Endothelial cell of umbilical vein (primary cell): ENCODE results near the gene SLC43A1. TPM values are rescaled to one million over a fixed set of nuclear protein-coding genes. Genes with fewer than 3 reads are reported as not detected.

Experiments
- BruUV-seq: library from RNA; stranded (reverse); fragments of 400-500 nt; replicated peaks from 2 replicates; lab custom pipeline; 2021; lab: Mats Ljungman, UMichigan
- CTCF ChIA-PET: fragments of 300-600, 350-600 bp; sonication (Branson Sonifier 250); formaldehyde crosslinking; loops from one replicate; lab custom pipeline; 2021; ENCODE audit warnings: antibody characterized with exemption, inconsistent platforms; lab: Charles Lee
- POLR2A ChIA-PET: fragments of 300-600, 350-600 bp; sonication (Branson Sonifier 250); formaldehyde crosslinking; loops from one replicate; lab custom pipeline; 2021; ENCODE audit warnings: antibody characterized with exemption, inconsistent platforms; lab: Charles Lee
- DNase-seq: peaks from one replicate; pipeline ENCODE4 v3.0.0-alpha.2; 2011; ENCODE audit warnings: low read depth, low spot score
- FAIRE-seq: peaks from 2 replicates; lab custom pipeline; 2011; peaks lifted over from hg19 to GRCh38; lab: Jason Lieb, UNC
- H2AFZ ChIP-seq: 2 replicates; pipeline ENCODE4 v1.6.0; 2012; ENCODE audit warnings: low read depth, low read length, control low read depth, inconsistent platforms
- H3K27ac ChIP-seq: 2 replicates; pipeline ENCODE4 v1.5.1; 2011; ENCODE audit warnings: low read depth, mild to moderate bottlenecking, control low read depth, low read length, moderate library complexity; ENCODE audit not compliant: insufficient read depth
- H3K27me3 ChIP-seq, 2 experiments: 2 replicates each; pipeline versions ENCODE4 v1.6.0 to v1.6.1; 2011; ENCODE audit warnings: low read length in 2 of 2, mixed read lengths in 1 of 2; ENCODE audit not compliant: control insufficient read depth in 2 of 2, insufficient read depth in 2 of 2
- H3K36me3 ChIP-seq, 2 experiments: 2 replicates in 1 of 2; 3 replicates in 1 of 2; pipeline ENCODE4 v1.5.1; 2011; ENCODE audit warnings: low read length in 2 of 2, mild to moderate bottlenecking in 1 of 2, moderate library complexity in 1 of 2; ENCODE audit not compliant: control insufficient read depth in 2 of 2, insufficient read depth in 2 of 2; ENCODE audit errors: extremely low read depth in 1 of 2
- H3K4me1 ChIP-seq: 3 replicates; pipeline ENCODE4 v1.5.1; 2011; ENCODE audit warnings: mild to moderate bottlenecking, low read length; ENCODE audit not compliant: control insufficient read depth, insufficient read depth; ENCODE audit errors: extremely low read depth
- H3K4me2 ChIP-seq: 2 replicates; pipeline ENCODE4 v1.6.1; 2011; ENCODE audit warnings: low read length, control low read depth, mixed read lengths; ENCODE audit not compliant: insufficient read depth
- H3K4me3 ChIP-seq, 3 experiments: fragments of 200-600 bp in 1 of 3; sonication (generic), shearing (Covaris generic) in 1 of 3; replicated peaks in 1 of 3; 2 replicates each; pipeline ENCODE4 v1.5.1; 2011 to 2016; ENCODE audit warnings: control low read depth in 3 of 3, low read length in 3 of 3, mild to moderate bottlenecking in 2 of 3, inconsistent platforms in 1 of 3, low read depth in 1 of 3, moderate library complexity in 1 of 3; ENCODE audit not compliant: insufficient read depth in 1 of 3
- H3K79me2 ChIP-seq: 2 replicates; pipeline ENCODE4 v1.6.0; 2012; ENCODE audit warnings: low read length, inconsistent platforms; ENCODE audit not compliant: control insufficient read depth, insufficient read depth
- H3K9ac ChIP-seq: replicated peaks from 2 replicates; pipeline ENCODE3; 2011; ENCODE audit warnings: low read length, control low read depth; ENCODE audit not compliant: insufficient read depth; ENCODE audit errors: extremely low read depth
- H3K9me1 ChIP-seq: replicated peaks from 3 replicates; pipeline ENCODE4 v1.6.0; 2011; ENCODE audit warnings: mild to moderate bottlenecking, low read length; ENCODE audit not compliant: control insufficient read depth, insufficient read depth; ENCODE audit errors: extremely low read depth
- H3K9me3 ChIP-seq: replicated peaks from 2 replicates; pipeline ENCODE4 v1.5.1; 2012; ENCODE audit warnings: low read length, inconsistent platforms; ENCODE audit not compliant: control insufficient read depth, insufficient read depth
- H4K20me1 ChIP-seq: replicated peaks from 2 replicates; pipeline ENCODE3; 2011; ENCODE audit warnings: mild to moderate bottlenecking, low read length; ENCODE audit not compliant: control insufficient read depth, insufficient read depth; ENCODE audit errors: extremely low read depth
- EZH2 ChIP-seq: IDR thresholded peaks from 2 replicates; pipeline ENCODE4 v1.6.1; 2012; ENCODE audit warnings: borderline replicate concordance, low read depth, mild to moderate bottlenecking, moderate library complexity, low read length, inconsistent platforms; ENCODE audit not compliant: severe bottlenecking
- FOS ChIP-seq: IDR thresholded peaks from 2 replicates; pipeline ENCODE4 v1.6.1; 2011; ENCODE audit warnings: mild to moderate bottlenecking, low read length, moderate library complexity, borderline replicate concordance; ENCODE audit not compliant: insufficient read depth
- GATA2 ChIP-seq: IDR thresholded peaks from 2 replicates; pipeline ENCODE4 v1.7.0; 2011; ENCODE audit warnings: low read depth, mild to moderate bottlenecking, moderate library complexity, mixed read lengths, low read length; ENCODE audit not compliant: insufficient read length, insufficient read depth
- JUN ChIP-seq: IDR thresholded peaks from 2 replicates; pipeline ENCODE4 v1.6.1; 2011; ENCODE audit warnings: borderline replicate concordance, low read depth; ENCODE audit not compliant: insufficient read length, insufficient read depth
- MYC ChIP-seq: IDR thresholded peaks from one replicate; pipeline ENCODE4 v1.6.1; 2011; ENCODE audit warnings: mild to moderate bottlenecking, low read depth, low read length
- POLR2A ChIP-seq: IDR thresholded peaks from 2 replicates; pipeline ENCODE4 v1.6.1; 2012; ENCODE audit warnings: low read depth, mild to moderate bottlenecking, control low read depth, low read length
- POLR2AphosphoS5 ChIP-seq: IDR thresholded peaks from 2 replicates; pipeline ENCODE4 v1.6.1; 2012; ENCODE audit warnings: low read depth, mild to moderate bottlenecking, control low read depth, low read length, moderate library complexity; ENCODE audit not compliant: insufficient read depth
- dilution Hi-C: fragments of 300-500 bp; cut with MboI; formaldehyde crosslinking; loops from one replicate; pipeline ENCODE4 v1.15.0; 2019; ENCODE audit warnings: low sequenced_read_pairs; ENCODE audit not compliant: extremely low pct_ligation_motif_present
- intact Hi-C: fragments of 100-400 bp; cut with micrococcal nuclease; formaldehyde crosslinking; loops from one replicate; pipeline ENCODE4 v1.10.0; 2022
- polyA plus RNA-seq, 4 experiments: library from polyadenylated mRNA; depleted of rRNA in 3 of 4; stranded (reverse) in 3 of 4; unstranded in 1 of 4; fragments of >200 nt; gene quantifications; 2 replicates each; pipeline versions ENCODE4 v1.2.1 to v1.2.3, GENCODE V29; 2011 to 2012; ENCODE audit warnings: missing spikeins in 1 of 4
- total RNA-seq: library from RNA; stranded (reverse); gene quantifications from 2 replicates; pipeline ENCODE4 v1.2.3, GENCODE V29; 2021
- TF ChIP-seq, protein P1 (sequence below): IDR thresholded peaks from 2 replicates; pipeline ENCODE4 v1.6.1; 2011; ENCODE audit not compliant: insufficient read depth, insufficient read length
- TF ChIP-seq, protein P2 (sequence below), 2 donors: IDR thresholded peaks; 1 replicate in 1 of 2; 2 replicates in 1 of 2; pipeline ENCODE4 v1.5.1; 2011; ENCODE audit warnings: low read length in 2 of 2, mild to moderate bottlenecking in 2 of 2, moderate library complexity in 2 of 2, control low read depth in 1 of 2, inconsistent platforms in 1 of 2, low read depth in 1 of 2; ENCODE audit not compliant: insufficient read depth in 1 of 2; ENCODE audit errors: extremely low read depth in 1 of 2

The SLC43A1 gene
- total and polyA plus RNA-seq, 2 donors (not counting 3 experiments of a cell fraction or from before 2014, with no cell fraction given): 13.7 to 19.5 TPM

DNA sequence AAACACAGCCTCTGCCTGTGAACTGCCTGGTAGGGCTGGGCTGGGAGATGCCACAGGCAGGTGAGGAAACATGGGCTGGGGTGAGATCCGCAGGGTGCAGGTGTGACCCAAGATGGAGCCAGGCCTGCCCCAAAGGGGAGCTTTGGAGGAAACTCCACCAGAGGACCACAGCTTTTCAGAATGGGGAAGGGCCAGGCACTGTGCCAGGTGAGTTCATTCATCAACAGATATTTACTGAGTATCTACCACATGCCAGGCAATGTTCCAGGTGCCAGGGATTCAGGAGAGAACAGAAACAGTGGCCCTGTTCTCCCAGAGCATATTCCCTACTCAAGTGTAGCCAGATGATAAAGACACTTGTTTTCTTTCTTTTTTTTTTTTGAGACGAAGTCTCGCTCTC is 44.0 kb downstream of the SLC43A1 start:
- H3K4me3 ChIP-seq: no peak overlapping the region
- peaks cover 4 to 11% of the 10 kb centered on the region in 2 experiments for H3K27me3 ChIP-seq
- no peaks in the 10 kb centered on the region for H3K9me1 ChIP-seq
- no peak for DNase-seq
- TF ChIP-seq POLR2AphosphoS5: no peak
- TF ChIP-seq, protein P1, sequence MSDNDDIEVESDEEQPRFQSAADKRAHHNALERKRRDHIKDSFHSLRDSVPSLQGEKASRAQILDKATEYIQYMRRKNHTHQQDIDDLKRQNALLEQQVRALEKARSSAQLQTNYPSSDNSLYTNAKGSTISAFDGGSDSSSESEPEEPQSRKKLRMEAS: no peak
- TF ChIP-seq POLR2A: no peak
- no peak for TF ChIP-seq MYC
- no peak for TF ChIP-seq EZH2
- TF ChIP-seq, protein P2, sequence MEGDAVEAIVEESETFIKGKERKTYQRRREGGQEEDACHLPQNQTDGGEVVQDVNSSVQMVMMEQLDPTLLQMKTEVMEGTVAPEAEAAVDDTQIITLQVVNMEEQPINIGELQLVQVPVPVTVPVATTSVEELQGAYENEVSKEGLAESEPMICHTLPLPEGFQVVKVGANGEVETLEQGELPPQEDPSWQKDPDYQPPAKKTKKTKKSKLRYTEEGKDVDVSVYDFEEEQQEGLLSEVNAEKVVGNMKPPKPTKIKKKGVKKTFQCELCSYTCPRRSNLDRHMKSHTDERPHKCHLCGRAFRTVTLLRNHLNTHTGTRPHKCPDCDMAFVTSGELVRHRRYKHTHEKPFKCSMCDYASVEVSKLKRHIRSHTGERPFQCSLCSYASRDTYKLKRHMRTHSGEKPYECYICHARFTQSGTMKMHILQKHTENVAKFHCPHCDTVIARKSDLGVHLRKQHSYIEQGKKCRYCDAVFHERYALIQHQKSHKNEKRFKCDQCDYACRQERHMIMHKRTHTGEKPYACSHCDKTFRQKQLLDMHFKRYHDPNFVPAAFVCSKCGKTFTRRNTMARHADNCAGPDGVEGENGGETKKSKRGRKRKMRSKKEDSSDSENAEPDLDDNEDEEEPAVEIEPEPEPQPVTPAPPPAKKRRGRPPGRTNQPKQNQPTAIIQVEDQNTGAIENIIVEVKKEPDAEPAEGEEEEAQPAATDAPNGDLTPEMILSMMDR (IDR thresholded peaks at IDR 0.05; ENCODE audit: extremely low read depth in 1 of 2, insufficient read depth in 1 of 2, low read depth in 1 of 2, low read length in 2 of 2): no peak
- TF ChIP-seq GATA2: no peak
- no peak for TF ChIP-seq JUN
- no peak for TF ChIP-seq FOS
- H3K4me1 ChIP-seq: peaks cover 4% of the 10 kb centered on the region
- intact Hi-C loops (no loop called here), dilution Hi-C loops (no loop called here)
- H3K36me3 ChIP-seq: no peaks in the 10 kb centered on the region
- H3K4me2 ChIP-seq: no peak overlapping the region
- no peak for FAIRE-seq
- no peaks in the 10 kb centered on the region for H3K9me3 ChIP-seq
- H2AFZ ChIP-seq: no peak overlapping the region
- BruUV-seq: no TSS peak
- H3K79me2 ChIP-seq: no peaks in the 10 kb centered on the region
- ChIA-PET CTCF (interaction anchor here (1.6 to 2.3 kb wide), 3 partner anchors 11 to 22 kb away, joined by 3 to 10 read pairs (median 4); partner anchors contain the start of gene RTN4RL2), POLR2A (no interaction called here)
- no peak overlapping the region for H3K9ac ChIP-seq
- no peak overlapping the region for H3K27ac ChIP-seq
- H4K20me1 ChIP-seq: no peaks in the 10 kb centered on the region
